Body of pancreas (tissue), 4 donors: ENCODE results near the gene TEKTIP1. TPM values are rescaled to one million over a fixed set of nuclear protein-coding genes. Genes with fewer than 3 reads are reported as not detected.

Source experiments
- ATAC-seq: fragments of 150-250 bp; one replicate; pipeline ENCODE4 v1.9.1; 2016
- DNase-seq, 4 donors: peaks; one replicate each; pipeline ENCODE4 v3.0.0-alpha.2; 2019
- H3K27ac ChIP-seq, 4 donors: fragments of 200-600 bp; sonication (generic); 1 replicate in 3 of 4; 2 replicates in 1 of 4; pipeline versions ENCODE4 v1.5.1 to v1.6.1; 2016 to 2019; ENCODE audit warnings: mild to moderate bottlenecking in 1 of 4, mixed read lengths in 1 of 4, moderate library complexity in 1 of 4
- H3K27me3 ChIP-seq, 2 donors: fragments of 200-600 bp; sonication (generic); one replicate each; pipeline ENCODE4 v1.6.0; 2016; ENCODE audit warnings: mild to moderate bottlenecking in 1 of 2
- H3K36me3 ChIP-seq, 2 donors: fragments of 200-600 bp; sonication (generic); replicated peaks in 1 of 2; 2 replicates each; pipeline ENCODE4 v1.5.1; 2016; ENCODE audit warnings: low read depth in 2 of 2; ENCODE audit not compliant: insufficient read depth in 1 of 2
- H3K4me1 ChIP-seq: fragments of 200-600 bp; sonication (generic); one replicate; pipeline ENCODE4 v1.6.0; 2016
- H3K4me3 ChIP-seq, 2 donors: fragments of 200-600 bp; sonication (generic); 1 replicate in 1 of 2; 2 replicates in 1 of 2; pipeline ENCODE4 v1.5.1; 2016 to 2019
- H3K9me3 ChIP-seq, 3 donors: fragments of 200-600 bp; sonication (generic); 1 replicate in 2 of 3; 2 replicates in 1 of 3; pipeline ENCODE4 v1.5.1; 2016
- POLR2A ChIP-seq, 3 donors: fragments of 450-650 bp; IDR thresholded peaks; one replicate each; pipeline ENCODE4 v1.6.1; 2016; ENCODE audit warnings: antibody characterized with exemption in 3 of 3, mild to moderate bottlenecking in 2 of 3
- WGBS, 2 donors: methylation state at CpG; one replicate each; pipeline ENCODE4 v1.1.5; 2017; 5-methylcytosine and 5-hydroxymethylcytosine counted together
- intact Hi-C: fragments of 100-400 bp; cut with DNase I; formaldehyde crosslinking; loops from one replicate; pipeline ENCODE4 v1.15.1; 2023
- total RNA-seq, 2 donors: library from RNA; depleted of rRNA; stranded (reverse); fragments of >200 nt; gene quantifications; one replicate each; pipeline ENCODE4 v1.1.0, GENCODE V29; 2016
- TF ChIP-seq, protein P1 (sequence below), 7 experiments: fragments of 450-650 bp in 4 of 7; fragments of 200-600 bp in 3 of 7; sonication (generic) in 3 of 7; IDR thresholded peaks; one replicate each; pipeline ENCODE4 v1.5.1; 2016 to 2019; ENCODE audit warnings: antibody characterized with exemption in 7 of 7

TEKTIP1 gene
- total RNA-seq, 2 donors from 2014 or later = 1.3 TPM; not detected in 1

DNA sequence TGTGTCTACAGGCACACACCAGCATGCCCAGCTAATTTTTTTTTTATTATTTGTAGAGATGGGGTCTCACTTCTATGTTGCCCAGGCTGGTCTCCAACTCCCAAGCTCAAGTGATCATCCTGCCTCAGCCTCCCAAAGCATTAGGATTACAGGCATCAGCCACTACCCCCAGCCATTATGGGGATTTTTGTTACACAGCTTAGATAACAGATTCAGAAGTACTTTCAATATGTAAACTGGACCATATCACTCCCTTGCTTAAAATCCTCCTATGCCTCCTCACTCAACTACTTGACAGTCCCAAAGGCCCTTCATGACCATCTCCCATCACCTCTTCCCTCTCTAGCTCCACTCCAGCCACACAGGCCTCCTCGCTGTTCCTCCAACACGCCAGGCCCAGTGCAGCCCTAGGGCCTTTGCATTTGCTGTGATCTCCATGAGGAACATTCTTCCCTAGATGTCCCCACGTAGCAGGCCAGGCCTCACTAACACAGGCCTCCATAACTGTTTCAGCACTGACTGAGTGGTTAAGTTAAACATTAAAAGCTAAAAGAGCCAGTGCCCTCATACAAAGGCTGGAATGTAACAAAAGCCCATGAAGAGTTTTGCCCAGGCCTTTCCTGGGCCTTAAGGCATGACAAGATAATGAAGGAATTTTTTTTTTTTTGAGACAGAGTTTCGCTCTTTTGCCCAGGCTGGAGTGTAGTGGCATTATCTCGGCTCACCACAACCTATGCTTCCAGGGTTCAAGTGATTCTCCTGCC is 41.0 kb upstream of the TEKTIP1 start:
- H3K27me3 ChIP-seq = no peaks in the 10 kb centered on the region
- DNase-seq (no peak), ATAC-seq (no peak)
- no peaks in the 10 kb centered on the region for H3K9me3 ChIP-seq
- H3K4me1 ChIP-seq = peaks cover 17% of the 10 kb centered on the region
- H3K36me3 ChIP-seq = peaks cover 0 to 3% of the 10 kb centered on the region in 2 donors
- no peak for TF ChIP-seq POLR2A (IDR thresholded peaks at IDR 0.05)
- TF ChIP-seq, protein P1, sequence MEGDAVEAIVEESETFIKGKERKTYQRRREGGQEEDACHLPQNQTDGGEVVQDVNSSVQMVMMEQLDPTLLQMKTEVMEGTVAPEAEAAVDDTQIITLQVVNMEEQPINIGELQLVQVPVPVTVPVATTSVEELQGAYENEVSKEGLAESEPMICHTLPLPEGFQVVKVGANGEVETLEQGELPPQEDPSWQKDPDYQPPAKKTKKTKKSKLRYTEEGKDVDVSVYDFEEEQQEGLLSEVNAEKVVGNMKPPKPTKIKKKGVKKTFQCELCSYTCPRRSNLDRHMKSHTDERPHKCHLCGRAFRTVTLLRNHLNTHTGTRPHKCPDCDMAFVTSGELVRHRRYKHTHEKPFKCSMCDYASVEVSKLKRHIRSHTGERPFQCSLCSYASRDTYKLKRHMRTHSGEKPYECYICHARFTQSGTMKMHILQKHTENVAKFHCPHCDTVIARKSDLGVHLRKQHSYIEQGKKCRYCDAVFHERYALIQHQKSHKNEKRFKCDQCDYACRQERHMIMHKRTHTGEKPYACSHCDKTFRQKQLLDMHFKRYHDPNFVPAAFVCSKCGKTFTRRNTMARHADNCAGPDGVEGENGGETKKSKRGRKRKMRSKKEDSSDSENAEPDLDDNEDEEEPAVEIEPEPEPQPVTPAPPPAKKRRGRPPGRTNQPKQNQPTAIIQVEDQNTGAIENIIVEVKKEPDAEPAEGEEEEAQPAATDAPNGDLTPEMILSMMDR (IDR thresholded peaks at IDR 0.05) = no peak
- H3K27ac ChIP-seq = no peak overlapping the region
- intact Hi-C loops = no loop called here
- no peak overlapping the region for H3K4me3 ChIP-seq
- 96 to 97% methylated on average over 5 of the region's 5 CpGs for WGBS, 2 donors

GRCh38 chr19:3499738-3500428 is 39.1 kb upstream of the TEKTIP1 start:
- peak overlapping the region; percentile 89 to 98 for H3K4me3 ChIP-seq
- H3K9me3 ChIP-seq = no peaks in the 10 kb centered on the region
- H3K27ac ChIP-seq = peak overlapping the region in 3 of 4 donors; percentile 96 to 99 (median 98)
- DNase-seq (no peak), ATAC-seq (no peak)
- WGBS, 2 donors = 13 to 31% methylated on average over 10 to 18 of the region's 18 CpGs
- intact Hi-C loops = no loop called here
- H3K36me3 ChIP-seq = peaks cover 0 to 3% of the 10 kb centered on the region in 2 donors
- TF ChIP-seq POLR2A (IDR thresholded peaks at IDR 0.05) = no peak
- TF ChIP-seq, protein P1 (IDR thresholded peaks at IDR 0.05) = no peak
- peaks cover 18% of the 10 kb centered on the region for H3K4me1 ChIP-seq
- H3K27me3 ChIP-seq = no peaks in the 10 kb centered on the region

DNA sequence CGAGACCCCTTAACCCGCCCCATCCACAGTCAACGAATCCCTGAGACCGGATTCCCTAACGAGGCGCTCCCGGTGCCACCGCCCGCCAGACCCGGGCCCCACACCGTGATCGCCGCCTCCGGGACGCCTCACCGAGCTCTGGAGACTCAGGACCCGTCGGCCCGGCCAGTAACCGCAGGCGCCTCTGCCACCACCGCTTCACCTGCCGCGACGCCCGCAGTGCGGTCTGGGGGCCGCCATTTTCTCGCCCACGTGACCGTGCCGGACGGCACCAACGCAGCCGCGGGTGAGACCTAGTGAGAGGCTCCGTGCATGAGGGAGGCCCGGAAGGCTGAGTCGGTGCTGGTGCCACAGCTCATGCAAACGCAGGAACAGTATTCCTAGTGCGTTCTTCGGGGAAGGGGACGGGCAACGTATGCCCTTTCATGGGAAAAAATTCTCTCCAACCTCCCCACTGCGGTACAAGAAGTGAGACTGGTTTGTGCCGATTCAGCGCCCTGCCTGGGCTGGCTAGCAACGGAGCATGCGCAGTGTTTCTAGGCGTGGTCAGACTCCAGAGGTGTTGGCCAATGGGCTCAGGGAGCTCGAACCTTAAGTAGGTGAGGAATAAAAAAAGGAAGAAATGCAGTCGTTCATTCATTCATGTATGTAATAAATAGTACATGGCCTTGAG is 38.4 kb upstream of the TEKTIP1 start, which contains the start of gene DOHH:
Gene DOHH (minus strand): TSS at position 246 of the 673 bp plus-strand sequence. CDS start 3,860 bp downstream, outside the sequence.
- intact Hi-C loops = no loop called here
- 0% methylated on average over 8 to 52 of the region's 52 CpGs for WGBS, 2 donors
- ATAC-seq (peak; percentile 96), DNase-seq (peak; percentile 95 to 97 (median 96))
- peak within 1 kb of the TSS; percentile 89 to 98 for H3K4me3 ChIP-seq
- H3K9me3 ChIP-seq = no peaks in the 10 kb centered on the region
- no peaks in the 10 kb centered on the region for H3K27me3 ChIP-seq
- peak within 1 kb of the TSS; percentile 88 to 99 (median 97) for H3K27ac ChIP-seq
- peak in 2 of 3 donors; percentile 70 to 82 for TF ChIP-seq POLR2A (IDR thresholded peaks at IDR 0.05)
- TF ChIP-seq, protein P1 (IDR thresholded peaks at IDR 0.05) = no peak
- peaks cover 25% of the 10 kb centered on the region for H3K4me1 ChIP-seq
- no peaks in the 10 kb centered on the region for H3K36me3 ChIP-seq

DNA sequence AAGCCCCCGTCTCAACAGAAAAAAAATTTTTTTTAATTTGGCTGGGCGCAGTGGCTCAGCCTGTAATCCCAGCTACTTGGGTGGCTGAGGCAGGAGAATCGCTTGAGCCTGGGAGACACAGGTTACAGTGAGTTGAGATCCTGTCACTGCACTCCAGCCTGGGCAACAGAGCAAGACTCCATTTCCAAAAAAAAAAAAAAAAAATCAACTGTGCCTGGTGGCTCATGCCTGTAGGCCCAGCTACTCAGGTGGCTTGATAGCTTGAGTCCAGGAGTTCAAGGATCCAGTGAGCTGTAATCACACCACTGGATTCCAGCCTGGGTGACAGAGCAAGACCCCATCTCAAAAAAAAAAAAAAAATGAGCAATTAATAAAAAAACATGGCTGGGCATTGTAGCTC is 37.2 kb upstream of the TEKTIP1 start:
- H3K4me3 ChIP-seq = no peak overlapping the region
- ATAC-seq (no peak), DNase-seq (no peak)
- no peaks in the 10 kb centered on the region for H3K9me3 ChIP-seq
- no peak for TF ChIP-seq POLR2A (IDR thresholded peaks at IDR 0.05)
- TF ChIP-seq, protein P1 (IDR thresholded peaks at IDR 0.05) = no peak
- 75 to 85% methylated on average over 2 to 3 of the region's 3 CpGs for WGBS, 2 donors
- no peak overlapping the region for H3K27ac ChIP-seq
- no peaks in the 10 kb centered on the region for H3K36me3 ChIP-seq
- peaks cover 25% of the 10 kb centered on the region for H3K4me1 ChIP-seq
- intact Hi-C loops = no loop called here
- H3K27me3 ChIP-seq = no peaks in the 10 kb centered on the region
